Thyroid gland (tissue), 4 donors: ENCODE measurements around the gene TIMM23.

Experiments used
- CTCF ChIP-seq, 6 experiments: fragments of 200-600 bp in 3 of 6; fragments of 450-650 bp in 3 of 6; sonication (generic) in 3 of 6; IDR thresholded peaks; one replicate each; pipeline ENCODE4 v1.5.1; 2016 to 2019; ENCODE audit warnings: antibody characterized with exemption in 6 of 6, mild to moderate bottlenecking in 2 of 6, inconsistent platforms in 1 of 6, moderate library complexity in 1 of 6
- POLR2A ChIP-seq, 2 donors: fragments of 450-650 bp; IDR thresholded peaks; one replicate each; pipeline ENCODE4 v1.6.1; 2017; ENCODE audit warnings: antibody characterized with exemption in 2 of 2, mild to moderate bottlenecking in 2 of 2, moderate library complexity in 1 of 2

- TF ChIP-seq CTCF (IDR thresholded peaks at IDR 0.05) (peak in 5 of 6 experiments; percentile 22 to 67 (median 59)), POLR2A (IDR thresholded peaks at IDR 0.05) (no peak)
Observed at GRCh38 chr10:46028584-46029460, 56.5 kb downstream of the TIMM23 start.
